Uterus (tissue), 4 donors: ENCODE results near the gene WDR4. TPM values are rescaled to one million over a fixed set of nuclear protein-coding genes. Genes with fewer than 3 reads are reported as not detected.

Experiments used
- DNase-seq, 2 donors: peaks; one replicate each; pipeline ENCODE4 v3.0.0-alpha.2; 2019 to 2020
- H3K27ac ChIP-seq, 2 donors: fragments of 200-600 bp; sonication (generic); 1 replicate in 1 of 2; 2 replicates in 1 of 2; pipeline ENCODE4 v1.5.1; 2016 to 2018
- H3K27me3 ChIP-seq, 2 donors: fragments of 200-600 bp; sonication (generic); one replicate each; pipeline ENCODE4 v1.5.1; 2018 to 2019; ENCODE audit warnings: control low read depth in 1 of 2
- H3K36me3 ChIP-seq, 2 donors: fragments of 200-600 bp; sonication (generic); one replicate each; pipeline ENCODE4 v1.5.1; 2019; ENCODE audit warnings: control low read depth in 1 of 2
- H3K4me1 ChIP-seq, 2 donors: fragments of 200-600 bp; sonication (generic); one replicate each; pipeline ENCODE4 v1.5.1; 2018 to 2019; ENCODE audit warnings: control low read depth in 1 of 2
- H3K4me3 ChIP-seq, 2 donors: fragments of 200-600 bp; sonication (generic); 1 replicate in 1 of 2; 2 replicates in 1 of 2; pipeline ENCODE4 v1.5.1; 2018 to 2019; ENCODE audit warnings: mild to moderate bottlenecking in 1 of 2
- H3K9me3 ChIP-seq, 2 donors: fragments of 200-600 bp; sonication (generic); one replicate each; pipeline ENCODE4 v1.5.1; 2019; ENCODE audit warnings: control low read depth in 1 of 2
- POLR2A ChIP-seq, 2 donors: fragments of 450-650 bp; IDR thresholded peaks; one replicate each; pipeline ENCODE4 v1.6.1; 2016; ENCODE audit warnings: antibody characterized with exemption in 2 of 2, mild to moderate bottlenecking in 1 of 2, moderate library complexity in 1 of 2
- intact Hi-C: fragments of 100-400 bp; cut with DNase I; formaldehyde crosslinking; loops from one replicate; pipeline ENCODE4 v1.15.1; 2023; ENCODE audit warnings: low total_unique reads
- total RNA-seq, 4 donors: library from RNA; depleted of rRNA in 3 of 4; stranded (reverse); fragments of >200 nt in 3 of 4; gene quantifications; one replicate each; pipeline versions ENCODE4 v1.1.0 to v1.2.4, GENCODE V29; 2014 to 2023
- TF ChIP-seq, protein P1 (sequence below), 4 experiments: fragments of 200-600 bp in 2 of 4; fragments of 450-650 bp in 2 of 4; sonication (generic) in 2 of 4; IDR thresholded peaks; one replicate each; pipeline ENCODE4 v1.5.1; 2016 to 2019; ENCODE audit warnings: antibody characterized with exemption in 4 of 4, mild to moderate bottlenecking in 2 of 4, moderate library complexity in 1 of 4
- donor health status: DM: yes; HTN: yes; CAD: no.

The WDR4 gene
- total RNA-seq, 4 donors from 2014 or later: 6.4 to 19.1 (median 17.8) TPM; not detected in 1

DNA sequence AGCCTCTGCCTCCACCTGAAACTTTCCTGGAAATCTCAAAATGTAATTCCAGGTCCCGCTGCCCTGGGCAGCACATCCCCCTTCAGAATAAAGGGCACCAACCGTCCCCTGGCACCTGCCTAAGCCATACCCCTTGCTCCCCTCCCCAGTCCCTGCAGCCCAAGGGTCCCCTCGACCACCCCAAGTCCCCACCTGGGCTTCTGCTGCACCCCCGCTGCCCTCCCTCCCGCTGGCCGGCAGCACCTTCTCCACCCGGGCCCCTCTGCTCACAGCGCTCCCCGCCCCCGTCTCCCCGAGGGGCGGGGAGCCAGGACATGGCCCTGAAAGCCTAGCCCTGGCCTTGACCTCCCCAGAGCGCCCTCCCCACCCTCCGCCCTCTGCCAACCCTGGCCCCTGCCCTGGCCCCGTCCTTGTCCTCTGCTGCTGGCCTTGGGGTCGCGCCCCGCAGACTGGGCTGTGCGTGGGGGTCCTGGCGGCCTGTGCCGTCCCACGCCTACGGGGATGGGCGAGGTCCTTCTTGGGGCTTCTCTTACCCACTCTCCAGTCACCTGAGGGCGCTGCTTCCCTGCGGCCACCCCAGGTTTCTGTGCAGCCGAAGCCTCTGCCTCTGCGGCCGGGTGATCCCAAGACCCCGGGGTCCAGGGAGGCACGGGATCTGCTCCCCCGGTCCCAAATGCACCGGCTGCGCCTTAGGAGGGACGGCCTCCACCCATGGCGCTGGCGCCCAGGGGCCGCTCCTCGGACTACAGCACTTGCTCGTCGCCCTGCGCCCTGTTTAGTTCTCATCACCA, 41.7 kb downstream of the WDR4 start:
- no peak overlapping the region for H3K4me3 ChIP-seq
- no peaks in the 10 kb centered on the region for H3K9me3 ChIP-seq
- H3K27me3 ChIP-seq: no peaks in the 10 kb centered on the region
- no peaks in the 10 kb centered on the region for H3K36me3 ChIP-seq
- H3K27ac ChIP-seq: no peak overlapping the region
- TF ChIP-seq, protein P1, sequence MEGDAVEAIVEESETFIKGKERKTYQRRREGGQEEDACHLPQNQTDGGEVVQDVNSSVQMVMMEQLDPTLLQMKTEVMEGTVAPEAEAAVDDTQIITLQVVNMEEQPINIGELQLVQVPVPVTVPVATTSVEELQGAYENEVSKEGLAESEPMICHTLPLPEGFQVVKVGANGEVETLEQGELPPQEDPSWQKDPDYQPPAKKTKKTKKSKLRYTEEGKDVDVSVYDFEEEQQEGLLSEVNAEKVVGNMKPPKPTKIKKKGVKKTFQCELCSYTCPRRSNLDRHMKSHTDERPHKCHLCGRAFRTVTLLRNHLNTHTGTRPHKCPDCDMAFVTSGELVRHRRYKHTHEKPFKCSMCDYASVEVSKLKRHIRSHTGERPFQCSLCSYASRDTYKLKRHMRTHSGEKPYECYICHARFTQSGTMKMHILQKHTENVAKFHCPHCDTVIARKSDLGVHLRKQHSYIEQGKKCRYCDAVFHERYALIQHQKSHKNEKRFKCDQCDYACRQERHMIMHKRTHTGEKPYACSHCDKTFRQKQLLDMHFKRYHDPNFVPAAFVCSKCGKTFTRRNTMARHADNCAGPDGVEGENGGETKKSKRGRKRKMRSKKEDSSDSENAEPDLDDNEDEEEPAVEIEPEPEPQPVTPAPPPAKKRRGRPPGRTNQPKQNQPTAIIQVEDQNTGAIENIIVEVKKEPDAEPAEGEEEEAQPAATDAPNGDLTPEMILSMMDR (IDR thresholded peaks at IDR 0.05): no peak
- no peak for TF ChIP-seq POLR2A (IDR thresholded peaks at IDR 0.05)
- peak; percentile 9 to 11 for DNase-seq
- intact Hi-C loops: no loop called here
- no peaks in the 10 kb centered on the region for H3K4me1 ChIP-seq

DNA sequence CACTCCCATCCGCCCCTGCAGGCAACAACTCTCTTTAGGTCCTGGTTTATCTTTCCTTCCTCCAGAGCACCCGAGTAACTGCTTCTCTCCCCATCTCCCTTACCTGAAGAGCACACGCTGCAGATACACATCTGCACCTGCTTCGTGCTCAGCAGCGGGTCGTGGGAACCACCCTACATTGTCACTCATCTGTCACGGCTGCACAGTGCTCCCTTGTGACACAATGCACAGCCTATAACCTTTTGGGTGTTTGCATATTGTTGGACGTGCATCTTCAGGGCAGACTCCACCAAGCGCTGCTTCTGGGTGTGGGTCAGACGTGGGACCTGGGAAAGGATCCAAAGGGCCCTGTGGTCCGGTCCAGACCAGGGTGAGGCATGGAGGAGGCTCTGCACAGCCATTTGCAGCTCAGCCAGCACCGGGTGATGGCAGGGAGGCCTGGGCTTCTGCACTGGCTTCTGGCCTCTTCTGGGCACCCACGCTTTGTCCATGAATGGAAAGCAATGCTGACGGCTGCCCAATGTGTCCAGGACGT, 42.5 kb downstream of the WDR4 start:
- peak in 1 of 2 donors; percentile 9 for DNase-seq
- Histone ChIP-seq H3K4me1 (no peaks in the 10 kb centered on the region), H3K36me3 (no peaks in the 10 kb centered on the region), H3K9me3 (no peaks in the 10 kb centered on the region), H3K27ac (no peak overlapping the region), H3K4me3 (no peak overlapping the region), H3K27me3 (no peaks in the 10 kb centered on the region)
- intact Hi-C loops: no loop called here
- TF ChIP-seq POLR2A (IDR thresholded peaks at IDR 0.05): no peak
- TF ChIP-seq, protein P1 (IDR thresholded peaks at IDR 0.05): no peak

DNA sequence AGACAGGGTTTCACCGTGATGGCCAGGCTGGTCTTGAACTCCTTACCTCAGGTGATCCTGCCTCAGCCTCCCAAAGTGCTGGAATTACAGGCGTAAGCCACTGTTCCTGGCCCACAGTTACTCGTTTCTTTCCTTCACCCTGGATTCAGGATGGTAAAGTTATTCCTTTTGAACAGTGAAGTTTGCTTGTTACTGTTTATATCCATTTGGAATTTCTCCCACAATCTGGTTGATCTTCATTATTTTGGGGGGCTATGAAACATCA, 43.0 kb downstream of the WDR4 start:
- intact Hi-C loops: no loop called here
- Histone ChIP-seq H3K36me3 (no peaks in the 10 kb centered on the region), H3K9me3 (no peaks in the 10 kb centered on the region), H3K4me3 (no peak overlapping the region), H3K27me3 (no peaks in the 10 kb centered on the region), H3K4me1 (no peaks in the 10 kb centered on the region), H3K27ac (no peak overlapping the region)
- no peak for DNase-seq
- no peak for TF ChIP-seq POLR2A (IDR thresholded peaks at IDR 0.05)
- TF ChIP-seq, protein P1 (IDR thresholded peaks at IDR 0.05): no peak

DNA sequence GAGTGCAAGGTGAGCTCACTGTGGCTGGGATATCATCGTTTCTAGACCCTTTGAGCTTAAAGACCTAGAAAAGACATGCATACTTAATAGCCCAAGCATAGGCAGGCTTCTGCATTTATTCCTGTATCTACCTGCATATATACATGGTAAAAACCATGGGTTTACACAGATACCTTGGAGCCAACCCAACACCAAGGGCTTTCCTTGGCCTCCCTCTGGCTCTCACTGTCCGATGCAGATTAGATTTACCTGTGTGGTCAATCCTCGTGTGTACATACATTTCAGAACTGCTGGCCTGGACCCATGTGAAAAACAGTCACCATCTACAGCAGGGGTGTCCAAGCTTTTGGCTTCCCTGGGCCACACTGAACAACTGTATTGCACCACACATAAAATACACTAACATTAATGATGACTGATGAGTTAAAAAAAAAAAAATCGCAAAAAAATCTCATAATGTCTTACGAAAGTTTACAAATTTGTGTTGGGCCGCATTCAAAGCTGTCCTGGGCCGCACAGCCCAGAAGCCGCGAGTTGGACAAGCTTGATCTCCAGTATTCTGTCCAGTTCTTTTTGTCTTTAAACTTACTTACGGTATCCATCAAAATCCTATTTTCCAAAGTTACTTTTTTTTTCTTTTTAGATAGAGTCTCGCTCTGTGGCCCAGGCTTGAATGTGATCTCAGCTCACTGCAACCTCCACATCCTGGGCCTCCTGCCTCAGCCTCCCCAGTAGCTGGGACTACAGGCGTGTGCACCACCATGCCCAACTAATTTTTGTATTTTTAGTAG, 43.5 kb downstream of the WDR4 start:
- Histone ChIP-seq H3K4me1 (no peaks in the 10 kb centered on the region), H3K27me3 (no peaks in the 10 kb centered on the region), H3K9me3 (no peaks in the 10 kb centered on the region), H3K36me3 (no peaks in the 10 kb centered on the region), H3K4me3 (no peak overlapping the region), H3K27ac (no peak overlapping the region)
- TF ChIP-seq, protein P1 (IDR thresholded peaks at IDR 0.05): no peak
- no peak for TF ChIP-seq POLR2A (IDR thresholded peaks at IDR 0.05)
- intact Hi-C loops: no loop called here
- DNase-seq: no peak

DNA sequence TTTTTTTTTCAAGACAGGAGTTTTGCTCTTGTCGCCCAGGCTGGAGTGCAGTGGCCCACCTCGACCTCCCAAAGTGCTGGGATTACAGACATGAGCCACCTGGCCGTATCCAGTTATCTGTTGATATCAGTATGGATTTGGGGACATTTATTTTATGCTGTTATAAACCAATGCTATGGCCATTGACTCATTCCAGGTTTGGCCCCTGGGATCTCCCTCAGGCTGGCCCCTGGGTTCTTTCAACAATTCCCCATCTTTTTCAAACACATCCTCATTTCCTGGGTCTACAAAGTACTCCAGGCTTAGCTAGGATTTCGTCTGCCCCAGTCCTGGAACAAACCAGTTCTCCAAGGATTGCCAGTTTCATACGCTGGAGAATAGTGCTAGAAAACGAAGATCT, 44.1 kb downstream of the WDR4 start:
- Histone ChIP-seq H3K4me1 (no peaks in the 10 kb centered on the region), H3K4me3 (no peak overlapping the region), H3K9me3 (no peaks in the 10 kb centered on the region), H3K27ac (no peak overlapping the region), H3K36me3 (no peaks in the 10 kb centered on the region), H3K27me3 (no peaks in the 10 kb centered on the region)
- DNase-seq: no peak
- no peak for TF ChIP-seq POLR2A (IDR thresholded peaks at IDR 0.05)
- TF ChIP-seq, protein P1 (IDR thresholded peaks at IDR 0.05): no peak
- intact Hi-C loops: no loop called here
